ENCODE measurements around the gene NET1.

DNA sequence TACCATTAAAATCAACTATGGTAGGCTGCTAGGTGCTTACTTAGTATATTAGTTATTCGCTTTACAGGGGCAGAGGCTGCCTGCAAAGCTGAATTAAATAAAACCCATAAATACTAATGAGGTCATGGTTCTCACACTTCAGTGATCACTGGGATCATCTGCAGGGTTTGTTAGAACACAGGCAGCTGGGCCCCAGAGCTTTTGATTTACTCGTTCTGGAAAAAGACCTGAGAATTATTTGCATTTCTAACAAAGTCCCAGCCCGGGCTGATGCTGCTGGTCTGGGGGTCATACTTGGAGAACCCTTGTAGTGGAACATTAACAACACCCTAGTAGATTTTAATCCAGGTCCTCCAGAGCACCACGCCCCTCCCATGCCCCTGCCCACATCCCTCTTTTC is 39.0 kb upstream of the NET1 start:
- TF ChIP-seq, protein P1, sequence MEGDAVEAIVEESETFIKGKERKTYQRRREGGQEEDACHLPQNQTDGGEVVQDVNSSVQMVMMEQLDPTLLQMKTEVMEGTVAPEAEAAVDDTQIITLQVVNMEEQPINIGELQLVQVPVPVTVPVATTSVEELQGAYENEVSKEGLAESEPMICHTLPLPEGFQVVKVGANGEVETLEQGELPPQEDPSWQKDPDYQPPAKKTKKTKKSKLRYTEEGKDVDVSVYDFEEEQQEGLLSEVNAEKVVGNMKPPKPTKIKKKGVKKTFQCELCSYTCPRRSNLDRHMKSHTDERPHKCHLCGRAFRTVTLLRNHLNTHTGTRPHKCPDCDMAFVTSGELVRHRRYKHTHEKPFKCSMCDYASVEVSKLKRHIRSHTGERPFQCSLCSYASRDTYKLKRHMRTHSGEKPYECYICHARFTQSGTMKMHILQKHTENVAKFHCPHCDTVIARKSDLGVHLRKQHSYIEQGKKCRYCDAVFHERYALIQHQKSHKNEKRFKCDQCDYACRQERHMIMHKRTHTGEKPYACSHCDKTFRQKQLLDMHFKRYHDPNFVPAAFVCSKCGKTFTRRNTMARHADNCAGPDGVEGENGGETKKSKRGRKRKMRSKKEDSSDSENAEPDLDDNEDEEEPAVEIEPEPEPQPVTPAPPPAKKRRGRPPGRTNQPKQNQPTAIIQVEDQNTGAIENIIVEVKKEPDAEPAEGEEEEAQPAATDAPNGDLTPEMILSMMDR (IDR thresholded peaks at IDR 0.05; ENCODE audit: borderline replicate concordance, extremely low read depth, low read length, poor library complexity, severe bottlenecking): no peak
- TF ChIP-seq EZH2 (IDR thresholded peaks at IDR 0.05; ENCODE audit: borderline replicate concordance, low read depth, low read length, severe bottlenecking): no peak
